ENCODE measurements around the gene SMIM28.
A peak's percentile ranks its signal among the peaks of the same experiment; 100 is the strongest.

SMIM28 gene

DNA sequence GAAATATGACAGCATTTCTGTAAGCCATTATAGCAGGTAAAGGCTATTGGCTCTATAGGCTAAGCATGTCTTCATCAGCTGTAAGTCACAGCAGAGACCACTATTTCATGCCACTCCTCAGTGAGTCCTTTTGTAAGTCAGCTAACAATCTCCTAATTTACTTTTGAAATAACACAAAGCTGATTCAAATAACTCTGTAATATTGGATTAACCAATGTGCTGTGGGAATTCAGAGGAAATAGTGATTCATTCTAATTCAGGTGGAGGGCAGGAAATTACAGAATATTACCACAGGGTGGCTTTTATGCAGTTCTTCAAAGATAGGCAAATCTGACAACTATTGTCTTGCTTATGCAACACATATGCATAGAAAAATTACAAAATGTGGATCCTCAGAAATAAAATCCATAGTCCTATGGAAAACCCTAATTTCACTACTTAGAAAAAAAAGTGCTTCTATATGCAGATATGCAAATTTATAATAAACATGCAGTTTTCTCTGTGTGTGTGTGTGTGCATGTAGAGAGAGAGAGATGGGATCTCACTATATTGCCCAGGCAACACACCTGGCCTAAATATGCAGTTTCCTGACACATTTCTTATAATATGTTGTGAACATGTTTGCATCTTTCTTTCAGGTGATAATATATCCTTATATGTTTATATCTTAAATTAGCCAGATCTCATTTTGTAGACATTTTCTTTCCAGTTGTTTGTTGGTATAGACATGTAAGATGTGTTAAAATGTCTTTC, 4.8 kb upstream of the SMIM28 start:
- DNase-seq (ENCODE audit: low read depth, low spot score) = no peak

DNA sequence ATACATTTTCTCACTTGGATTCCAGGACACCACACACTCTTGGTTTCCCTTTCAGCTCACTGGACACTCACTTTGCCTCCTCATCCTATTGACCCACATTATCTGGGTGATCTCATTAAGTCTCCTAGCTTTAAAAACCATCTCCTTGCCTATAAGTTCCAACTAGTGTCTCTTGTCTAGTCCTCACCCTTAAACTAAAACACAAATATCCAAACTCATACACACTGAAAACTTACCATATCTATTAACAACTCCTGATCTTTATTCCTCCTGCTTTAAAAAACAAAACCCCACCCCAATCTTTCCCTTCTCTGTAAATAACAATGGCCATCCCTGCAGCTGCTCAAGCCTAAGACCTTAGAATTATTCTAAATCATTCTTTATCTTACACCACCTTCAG, 3.5 kb upstream of the SMIM28 start:
- no peak for DNase-seq (ENCODE audit: low read depth, low spot score)

DNA sequence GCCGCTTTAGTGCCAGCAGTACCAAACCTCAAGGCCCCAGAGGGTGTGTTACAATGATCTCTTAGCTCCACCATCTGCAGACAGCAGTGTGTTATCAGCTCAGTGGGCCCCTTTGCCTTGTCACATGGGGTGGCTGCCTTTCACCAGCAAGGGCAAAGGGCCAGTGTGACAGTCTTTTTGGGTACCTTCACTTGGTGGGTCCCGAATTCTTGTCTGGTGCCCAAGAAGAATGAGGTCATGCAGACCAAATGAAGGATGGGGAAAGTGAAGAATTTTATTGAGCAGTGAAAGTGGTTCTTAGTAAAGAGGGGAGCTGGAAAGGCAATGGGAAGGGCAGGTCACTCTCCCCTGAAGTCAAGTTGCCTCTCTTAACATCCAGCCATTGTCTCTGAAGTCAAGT, 2.9 kb upstream of the SMIM28 start:
- DNase-seq (ENCODE audit: low read depth, low spot score) = no peak

DNA sequence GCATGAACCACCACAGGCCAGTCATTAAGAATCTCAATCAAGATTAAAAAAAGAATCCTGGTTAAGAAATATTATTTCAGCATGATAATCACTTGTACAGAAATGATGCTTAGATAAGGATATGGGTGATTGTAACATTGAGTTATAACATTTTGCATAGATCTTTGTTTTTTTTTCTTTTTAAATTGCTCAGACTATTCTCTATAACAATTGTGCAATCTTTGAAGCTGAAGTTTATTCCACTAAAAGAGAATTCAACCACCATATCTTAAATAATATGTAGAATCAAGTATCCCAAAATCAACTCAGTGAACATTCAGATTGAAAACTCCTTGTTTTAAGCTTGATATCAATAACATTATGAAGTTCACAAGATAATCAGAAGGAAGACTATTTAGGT, 663 bp upstream of the SMIM28 start:
- no peak for DNase-seq (ENCODE audit: low read depth, low spot score)

DNA sequence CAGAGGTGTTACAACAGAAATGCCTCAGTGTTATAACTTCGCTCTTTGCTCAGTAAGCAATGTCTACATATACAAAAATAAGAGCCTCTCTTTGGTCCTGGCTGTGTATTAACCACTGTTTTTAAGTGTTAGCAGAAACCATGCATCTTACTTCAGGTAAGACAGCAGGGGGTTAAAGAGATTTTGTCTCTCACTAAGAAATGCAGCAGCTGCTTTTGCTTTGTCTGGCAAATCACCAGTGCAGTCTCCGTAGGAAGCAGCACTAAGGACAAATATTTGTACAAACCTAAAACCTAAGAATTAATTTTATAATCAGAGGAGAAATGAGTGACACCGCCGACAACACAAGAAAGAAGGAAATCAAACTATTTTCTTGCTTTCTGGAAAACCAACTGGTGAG, 758 bp downstream of the SMIM28 start:
- DNase-seq (ENCODE audit: low read depth, low spot score) = no peak

DNA sequence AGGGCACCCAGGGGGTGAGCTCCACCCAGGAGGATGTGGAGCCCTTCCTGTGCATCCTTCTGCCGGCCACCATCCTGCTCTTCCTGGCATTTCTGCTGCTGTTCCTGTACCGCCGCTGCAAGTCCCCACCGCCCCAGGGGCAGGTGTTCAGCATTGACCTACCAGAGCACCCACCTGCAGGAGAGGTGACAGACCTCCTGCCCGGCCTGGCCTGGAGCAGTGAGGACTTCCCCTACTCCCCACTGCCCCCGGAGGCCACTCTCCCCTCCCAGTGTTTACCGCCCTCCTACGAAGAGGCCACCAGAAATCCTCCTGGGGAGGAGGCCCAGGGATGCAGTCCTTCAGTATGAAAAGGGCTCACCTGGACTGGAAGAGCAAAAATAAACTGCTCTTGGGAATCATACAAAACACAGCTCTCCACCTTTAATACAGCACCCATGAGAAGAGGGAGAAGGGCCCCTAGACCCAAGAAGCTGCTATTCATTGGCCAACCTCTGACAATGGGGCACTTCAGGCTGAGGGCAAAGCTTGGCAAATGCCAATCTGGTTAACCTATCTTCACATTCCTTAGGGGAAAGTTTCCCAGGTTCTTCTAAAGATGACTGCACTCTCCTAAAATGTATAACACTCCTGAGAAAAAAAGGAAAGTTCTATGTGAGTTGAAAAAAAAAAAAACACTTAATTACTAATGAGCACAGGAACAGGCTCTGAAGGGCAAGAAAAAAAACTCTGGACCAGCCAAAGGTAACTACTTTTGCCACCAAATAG, 5.0 kb downstream of the SMIM28 start:
- DNase-seq (ENCODE audit: low read depth, low spot score) = peak; percentile 68

DNA sequence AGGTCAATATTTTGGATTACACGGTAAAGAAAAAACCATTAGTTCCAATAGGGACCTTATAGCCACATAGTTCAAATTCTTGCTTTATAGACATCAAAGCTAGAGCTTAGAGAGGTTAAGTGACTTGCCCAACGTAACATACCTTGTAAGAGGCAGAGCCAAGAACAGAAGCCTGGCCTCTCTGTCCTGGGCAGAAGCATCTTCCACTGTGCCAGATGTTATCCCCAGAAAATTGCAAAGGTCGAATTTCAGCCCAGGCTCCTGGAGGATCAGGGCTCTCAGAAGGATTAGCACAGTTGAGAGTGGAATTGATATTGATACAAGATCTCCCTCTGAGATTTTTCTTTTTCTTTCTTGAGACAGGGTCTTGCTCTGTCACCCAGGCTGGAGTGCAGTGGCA, 6.1 kb downstream of the SMIM28 start:
- DNase-seq (ENCODE audit: low read depth, low spot score) = no peak

DNA sequence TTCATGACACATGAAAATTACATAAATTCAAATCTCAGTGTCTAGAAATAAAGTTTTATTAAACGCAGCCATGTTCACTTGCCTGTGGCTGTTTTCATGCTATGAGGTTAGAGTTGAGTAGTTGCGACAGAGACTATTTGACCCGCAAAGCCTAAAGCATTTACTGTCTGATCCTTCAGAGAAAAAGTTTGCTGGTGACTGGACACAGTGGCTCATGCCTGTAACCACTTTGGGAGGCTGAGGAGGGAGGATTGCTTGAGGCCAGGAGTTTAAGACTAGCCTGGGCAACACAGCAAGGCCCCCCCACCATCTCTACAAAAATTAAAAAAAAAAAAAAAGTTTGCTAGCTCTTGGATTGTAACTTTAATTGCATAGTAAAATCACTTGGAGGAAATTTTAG, 9.2 kb downstream of the SMIM28 start:
- DNase-seq (ENCODE audit: low read depth, low spot score) = no peak

DNA sequence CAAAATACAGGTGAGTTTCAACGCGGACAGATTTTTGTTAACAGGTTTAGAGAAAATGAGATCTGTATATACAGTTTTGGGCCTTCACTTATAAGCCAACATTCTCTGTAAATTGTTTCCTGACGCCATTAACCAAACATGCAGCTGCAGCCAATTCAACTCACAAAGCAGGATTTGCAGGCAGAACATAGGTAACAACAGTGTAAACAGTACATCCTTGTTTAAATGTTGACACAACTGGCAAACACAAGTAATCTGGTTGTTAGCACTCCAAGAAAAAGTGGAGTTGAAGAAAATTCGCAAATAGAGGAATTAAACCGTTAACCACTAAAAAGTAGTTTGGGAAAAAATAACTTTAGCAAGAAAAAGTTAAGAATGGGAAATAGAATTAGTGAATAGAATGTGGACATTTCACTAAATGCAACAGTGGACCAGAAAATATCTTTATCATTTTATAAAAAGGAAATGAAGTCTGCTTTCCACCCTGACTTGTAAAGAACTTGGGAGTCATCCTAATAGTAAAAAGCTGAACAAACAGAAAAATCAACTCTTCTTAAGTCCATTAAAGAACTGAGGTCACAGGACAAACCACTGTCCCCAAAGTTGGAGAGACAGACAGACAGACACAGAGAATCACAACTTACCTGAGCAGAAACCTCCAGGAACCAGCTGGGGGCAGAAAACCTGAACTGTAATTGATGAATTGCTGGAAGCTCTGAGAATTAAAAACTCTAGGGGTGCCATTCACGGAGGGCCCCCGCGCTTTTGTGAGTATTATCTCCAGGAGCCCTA, 10.1 kb downstream of the SMIM28 start:
- DNase-seq (ENCODE audit: low read depth, low spot score) = no peak

DNA sequence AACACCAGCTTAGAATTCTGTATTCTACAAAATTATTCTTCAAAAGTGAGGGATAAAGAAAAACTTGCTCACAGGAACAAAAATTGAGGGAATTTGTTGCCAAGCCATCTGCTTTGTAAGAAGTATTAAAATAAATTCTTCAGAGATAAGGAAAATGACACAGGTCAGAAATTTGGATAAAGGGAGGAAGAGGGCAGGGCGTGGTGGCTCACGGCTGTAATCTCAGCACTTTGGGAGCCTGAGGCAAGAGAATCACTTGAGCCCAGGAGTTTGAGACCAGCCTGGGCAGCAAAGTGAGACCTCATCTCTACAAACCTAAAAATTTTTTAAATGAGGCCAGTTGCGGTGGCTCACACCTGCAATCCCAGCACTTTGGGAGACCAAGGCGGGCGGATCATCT, 11.8 kb downstream of the SMIM28 start:
- no peak for DNase-seq (ENCODE audit: low read depth, low spot score)

DNA sequence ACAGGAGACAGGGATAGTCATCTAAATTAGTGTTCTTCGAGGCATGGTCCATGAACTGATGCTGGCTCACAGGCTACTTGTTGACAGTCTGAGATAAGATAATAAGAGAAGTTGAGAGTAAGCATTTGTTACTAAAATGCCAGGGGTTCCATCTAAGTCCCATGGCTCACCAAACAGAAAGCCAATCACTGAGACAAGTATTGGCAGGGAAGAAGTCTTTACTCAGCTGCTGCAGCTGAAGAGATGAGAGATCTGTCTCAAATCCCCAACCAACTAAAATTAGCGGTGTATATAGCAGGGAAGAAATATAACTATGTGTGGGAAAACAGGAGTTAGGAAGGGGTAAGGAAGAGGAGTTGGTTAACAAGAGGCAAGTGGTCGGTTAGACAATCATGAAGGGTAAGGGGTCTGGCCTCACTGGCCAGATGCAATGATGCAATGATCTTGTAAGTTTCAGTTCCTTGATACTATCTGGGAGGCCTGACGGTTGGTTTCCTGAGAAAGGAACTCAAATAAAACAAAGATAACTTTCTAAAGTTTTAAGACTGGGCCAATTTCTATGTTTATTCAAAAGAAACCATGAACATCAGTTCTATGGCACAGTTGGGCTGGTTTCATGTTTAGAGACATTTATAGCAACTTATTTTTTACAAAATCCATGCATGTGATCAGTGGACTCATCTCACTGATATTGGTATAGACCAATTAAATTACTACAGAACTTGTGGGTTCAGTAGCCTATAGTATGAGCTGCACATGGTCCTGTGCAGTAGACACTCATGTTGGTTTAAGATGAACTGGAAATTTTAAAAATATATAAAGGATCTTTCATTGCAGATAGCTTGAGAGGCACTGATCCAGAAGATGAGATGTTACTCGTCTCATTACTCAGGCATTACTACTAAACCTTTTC, 16.4 kb downstream of the SMIM28 start:
- peak; percentile 16 for DNase-seq (ENCODE audit: low read depth, low spot score)

DNA sequence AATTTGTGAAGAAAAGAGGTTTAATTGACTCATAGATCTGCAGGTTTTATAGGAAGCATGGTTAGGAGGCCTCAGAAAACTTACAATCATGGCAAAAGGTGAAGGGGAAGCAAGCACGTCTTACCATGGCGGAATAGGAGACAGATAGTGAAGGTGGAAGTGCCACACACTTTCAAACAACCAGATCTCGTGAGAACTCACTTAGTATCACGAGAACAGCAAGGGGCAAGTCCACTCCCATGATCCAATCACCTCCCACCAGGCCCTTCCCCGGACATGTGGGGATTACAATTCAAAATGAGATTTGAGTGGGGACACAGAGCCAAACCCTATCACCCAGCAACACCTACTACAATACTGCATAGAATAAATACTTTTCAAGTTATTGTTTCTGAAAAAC, 19.0 kb downstream of the SMIM28 start:
- DNase-seq (ENCODE audit: low read depth, low spot score) = no peak

DNA sequence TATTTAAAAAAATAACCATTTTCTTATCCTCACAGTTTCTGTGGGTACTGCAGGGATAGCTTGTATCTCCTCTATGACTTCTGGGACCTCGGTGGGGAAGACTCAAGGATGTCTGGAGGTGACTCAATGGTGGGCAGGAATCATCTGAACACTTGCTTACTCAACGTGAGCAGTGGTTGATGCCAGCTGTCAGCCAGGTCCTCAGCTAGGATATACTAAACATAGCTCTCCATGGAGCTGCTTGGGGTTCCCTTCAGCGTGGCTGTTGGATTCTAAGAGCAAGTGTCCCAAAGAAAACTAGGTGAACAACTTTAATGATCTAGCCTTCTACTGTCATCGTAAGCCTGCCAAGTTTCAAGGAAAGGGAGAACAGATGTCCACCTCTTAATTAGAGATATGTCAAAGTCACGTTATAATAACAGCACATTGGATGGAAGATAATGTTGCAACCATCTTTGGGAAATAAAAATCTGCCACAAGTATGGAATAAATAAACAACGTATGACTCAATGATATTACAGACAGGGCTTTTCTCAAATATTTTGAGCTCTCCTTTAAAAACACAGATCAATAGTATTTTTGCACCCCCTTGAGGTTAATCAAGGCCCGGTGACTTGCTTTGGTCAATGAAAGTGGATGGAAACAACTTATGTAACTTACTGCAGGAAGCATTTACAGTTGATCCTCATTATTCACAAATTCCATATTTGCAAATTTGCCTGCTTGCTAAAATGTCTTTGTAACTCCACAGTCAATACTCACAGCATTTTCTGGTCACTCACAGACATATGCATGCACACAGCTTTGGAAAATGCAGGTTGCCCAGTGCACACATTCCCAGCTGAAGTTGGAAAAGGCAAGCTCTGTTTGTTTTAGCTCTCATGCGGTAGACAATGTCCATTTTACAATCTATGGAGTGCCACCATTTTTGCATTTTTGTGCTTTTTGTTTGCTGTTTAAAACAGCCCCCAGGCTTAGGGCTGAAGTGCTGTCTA, 19.7 kb downstream of the SMIM28 start:
- no peak for DNase-seq (ENCODE audit: low read depth, low spot score)

DNA sequence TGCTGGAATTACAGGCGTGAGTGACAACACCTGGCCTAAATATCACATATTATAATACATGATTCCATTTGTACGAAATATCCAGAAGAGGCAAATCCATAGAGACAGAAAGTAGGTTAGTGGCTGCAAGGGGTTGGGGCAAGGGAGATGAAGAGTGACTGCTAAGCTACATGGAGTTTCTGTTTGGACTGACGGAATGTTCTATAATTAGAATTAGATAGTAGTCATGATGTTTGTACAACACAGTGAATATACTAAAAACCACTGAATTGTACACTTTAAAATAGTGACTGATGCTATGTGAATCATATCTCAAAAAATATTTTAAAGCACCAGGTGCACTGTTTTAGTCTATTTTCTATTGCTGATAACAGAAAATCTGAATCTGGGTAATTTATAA, 22.6 kb downstream of the SMIM28 start:
- DNase-seq (ENCODE audit: low read depth, low spot score) = no peak

DNA sequence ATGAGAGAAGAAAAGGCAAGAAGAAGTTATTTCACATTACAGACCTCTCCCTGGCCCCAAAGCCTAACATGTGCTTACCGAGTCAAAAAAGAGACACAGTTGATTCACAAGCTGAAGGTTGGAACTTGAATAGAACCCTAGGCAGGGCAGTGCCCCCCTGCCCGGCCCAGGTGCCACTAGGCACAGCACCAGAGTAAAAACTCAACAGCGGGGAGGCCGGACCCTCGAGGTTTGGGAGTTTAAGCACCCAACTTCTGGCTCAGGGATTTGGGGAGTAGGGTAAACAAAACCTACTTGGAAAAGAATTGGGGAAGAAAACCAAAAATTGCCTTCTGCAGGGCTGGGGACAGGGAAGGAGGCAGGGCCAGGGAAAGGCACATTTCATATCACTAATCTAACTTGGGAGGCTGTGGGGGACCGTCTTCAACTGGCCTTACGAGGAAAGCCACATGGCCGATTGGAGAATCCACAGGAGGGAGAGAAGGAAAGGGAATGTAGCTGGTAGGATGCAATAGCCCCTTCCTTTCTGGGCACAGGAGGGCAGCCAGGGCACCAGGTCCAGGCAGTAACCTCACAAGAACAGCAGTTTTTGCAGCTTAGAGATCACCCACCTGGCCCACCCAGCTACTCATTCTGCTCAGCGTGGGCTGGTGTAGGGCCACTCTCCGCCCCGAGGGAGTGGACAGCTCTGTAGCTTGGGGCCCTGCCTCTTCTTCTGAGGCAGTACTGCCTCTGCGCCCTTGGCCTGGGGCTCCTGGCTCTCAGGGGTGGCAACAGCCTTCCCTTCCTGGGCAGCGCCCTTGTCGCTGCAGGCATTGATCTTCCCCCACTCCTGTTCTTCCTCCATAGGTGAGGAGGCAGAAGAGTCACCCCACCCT, 24.5 kb downstream of the SMIM28 start:
- DNase-seq (ENCODE audit: low read depth, low spot score) = no peak

DNA sequence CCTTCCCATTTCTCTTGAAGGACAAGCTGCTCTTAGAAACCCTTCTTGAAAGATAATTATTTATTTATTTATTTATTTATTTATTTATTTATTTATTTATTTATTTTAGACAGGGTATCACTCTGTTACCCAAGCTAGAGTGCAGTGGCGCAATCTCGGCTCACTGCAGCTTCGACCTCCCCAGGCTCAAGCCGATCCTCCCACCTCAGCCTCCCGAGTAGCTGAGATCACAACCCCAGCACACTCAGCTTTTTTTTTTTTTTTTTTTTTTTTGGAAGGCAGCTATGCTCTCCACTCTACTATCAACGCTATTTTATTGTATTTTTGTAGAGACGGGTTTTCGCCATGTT, 25.1 kb downstream of the SMIM28 start:
- no peak for DNase-seq (ENCODE audit: low read depth, low spot score)

DNA sequence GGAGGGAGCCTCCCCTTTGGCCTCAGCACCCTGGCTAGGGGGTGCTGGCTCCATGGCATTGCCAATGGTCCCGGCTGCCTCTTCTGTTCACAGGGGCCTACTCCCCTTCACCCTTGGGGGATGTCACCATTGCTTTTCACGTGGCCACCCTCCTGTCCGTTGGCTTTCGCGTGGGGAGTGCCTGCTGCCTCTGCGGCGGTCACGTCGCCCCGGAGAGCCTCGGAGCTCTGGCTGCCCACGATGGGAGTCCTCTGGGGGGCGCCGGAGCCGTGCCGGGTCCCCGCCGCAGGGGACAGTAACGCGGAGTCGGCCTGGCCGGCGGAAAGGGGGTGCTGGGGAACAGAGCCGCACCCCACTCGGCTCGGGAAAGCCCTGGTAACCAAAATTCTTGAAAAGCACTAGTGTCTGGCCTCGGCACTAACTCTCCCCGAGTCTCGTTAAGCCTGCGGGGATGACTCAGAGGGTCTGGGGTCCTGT, 25.7 kb downstream of the SMIM28 start:
- DNase-seq (ENCODE audit: low read depth, low spot score) = no peak

DNA sequence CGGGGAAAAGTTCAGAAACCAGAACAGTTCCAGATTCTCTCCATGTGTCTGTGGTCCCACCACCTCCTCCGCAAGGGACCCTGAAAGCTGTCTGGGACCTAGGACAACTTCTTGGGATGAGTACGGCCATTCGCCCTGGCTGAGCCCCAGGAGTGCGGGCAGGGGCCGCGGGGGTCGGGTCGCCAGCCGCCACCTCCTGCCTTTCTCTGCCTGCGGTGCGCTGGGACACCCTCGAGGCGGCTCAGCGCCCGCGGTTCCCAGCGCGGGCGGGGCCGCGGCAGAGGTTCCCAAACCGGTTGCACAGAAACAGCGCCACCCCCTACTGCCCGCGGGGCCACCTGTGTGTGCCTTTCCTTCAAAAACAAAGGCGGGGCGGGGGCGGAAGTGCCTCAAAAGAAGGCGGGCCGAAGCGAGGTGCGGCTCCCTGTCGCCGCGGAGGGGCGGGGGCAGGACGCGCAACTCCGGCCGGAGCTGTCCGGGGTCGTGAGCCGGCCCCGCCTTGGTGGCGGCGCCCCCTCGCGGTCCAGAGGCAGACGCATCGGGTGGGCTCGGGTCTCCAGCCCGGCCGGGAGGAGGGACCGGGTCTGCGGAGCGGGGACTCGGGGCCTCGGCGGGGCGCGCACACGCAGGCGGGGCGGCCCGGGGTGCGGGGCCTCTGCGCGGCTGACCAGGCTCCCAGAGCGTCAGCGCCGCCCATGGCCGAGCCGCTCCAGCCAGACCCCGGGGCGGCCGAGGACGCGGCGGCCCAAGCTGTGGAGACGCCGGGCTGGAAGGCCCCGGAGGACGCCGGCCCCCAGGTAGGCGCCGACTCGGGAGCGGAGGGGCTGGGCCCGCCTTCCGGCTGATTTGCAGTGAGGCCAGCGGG, 26.3 kb downstream of the SMIM28 start, which contains the start of gene HEBP2:
Gene HEBP2 (plus strand): TSS at position 423 of the 865 bp plus-strand sequence. CDS start 273 bp downstream, at position 696.
- DNase-seq (ENCODE audit: low read depth, low spot score) = peak; percentile 98

All from ELF-1 (cell line).